Measurements from ENCODE around the gene STON1.
A peak's percentile ranks its signal among the peaks of the same experiment; 100 is the strongest.
"Not testable (repeated sequence)": the region's sequence is repeated elsewhere in the genome, so short reads cannot be mapped to it uniquely, and the experiment has no call there.

The STON1 gene

DNA sequence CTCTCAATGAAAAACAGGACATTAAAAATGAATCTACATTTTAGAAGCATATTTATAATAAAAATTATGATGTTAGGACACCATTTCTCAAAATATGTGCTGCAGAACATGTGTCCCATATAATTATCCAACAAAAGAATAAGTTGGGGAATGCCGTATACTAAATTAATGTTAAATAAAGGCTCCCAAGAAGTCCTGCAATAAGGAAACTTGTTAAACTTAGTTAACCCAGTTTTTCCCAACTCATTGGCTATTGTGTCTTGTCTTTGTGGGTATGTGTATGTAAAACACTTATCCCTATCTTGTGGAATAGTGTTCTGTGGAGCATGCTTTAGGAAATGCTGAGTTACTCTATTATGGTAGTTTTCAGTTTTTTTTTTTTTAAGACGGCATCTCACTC is 62.1 kb downstream of the STON1 start:
- TF ChIP-seq ZC3H10 (CRISPR knock-in tag; IDR thresholded peaks at IDR 0.05), result no peak
- no peak for TF ChIP-seq ZNF70 (CRISPR knock-in tag; IDR thresholded peaks at IDR 0.05)
- no peak for TF ChIP-seq TOX (CRISPR knock-in tag; IDR thresholded peaks at IDR 0.05; ENCODE audit: borderline replicate concordance)
- no peak for TF ChIP-seq CSDC2 (CRISPR knock-in tag; IDR thresholded peaks at IDR 0.05)
- TF ChIP-seq ISL1 (CRISPR knock-in tag; IDR thresholded peaks at IDR 0.05), result no peak
- TF ChIP-seq ZNF565 (CRISPR knock-in tag; conservative IDR thresholded peaks at IDR 0.05; ENCODE audit: low read depth), result no peak
- no peak for TF ChIP-seq ZFP3 (CRISPR knock-in tag; IDR thresholded peaks at IDR 0.05)
- no peak for TF ChIP-seq TCF4 (CRISPR knock-in tag; IDR thresholded peaks at IDR 0.05; ENCODE audit: borderline replicate concordance)
- TF ChIP-seq SNAI2 (CRISPR knock-in tag; IDR thresholded peaks at IDR 0.05), result no peak
- TF ChIP-seq, protein P1, sequence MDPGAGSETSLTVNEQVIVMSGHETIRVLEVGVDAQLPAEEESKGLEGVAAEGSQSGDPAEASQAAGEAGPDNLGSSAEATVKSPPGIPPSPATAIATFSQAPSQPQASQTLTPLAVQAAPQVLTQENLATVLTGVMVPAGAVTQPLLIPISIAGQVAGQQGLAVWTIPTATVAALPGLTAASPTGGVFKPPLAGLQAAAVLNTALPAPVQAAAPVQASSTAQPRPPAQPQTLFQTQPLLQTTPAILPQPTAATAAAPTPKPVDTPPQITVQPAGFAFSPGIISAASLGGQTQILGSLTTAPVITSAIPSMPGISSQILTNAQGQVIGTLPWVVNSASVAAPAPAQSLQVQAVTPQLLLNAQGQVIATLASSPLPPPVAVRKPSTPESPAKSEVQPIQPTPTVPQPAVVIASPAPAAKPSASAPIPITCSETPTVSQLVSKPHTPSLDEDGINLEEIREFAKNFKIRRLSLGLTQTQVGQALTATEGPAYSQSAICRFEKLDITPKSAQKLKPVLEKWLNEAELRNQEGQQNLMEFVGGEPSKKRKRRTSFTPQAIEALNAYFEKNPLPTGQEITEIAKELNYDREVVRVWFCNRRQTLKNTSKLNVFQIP (CRISPR knock-in tag; IDR thresholded peaks at IDR 0.05; ENCODE audit: borderline replicate concordance, low read depth), result no peak
- TF ChIP-seq GLIS3 (CRISPR knock-in tag; IDR thresholded peaks at IDR 0.05), result no peak
- no peak for ATAC-seq

DNA sequence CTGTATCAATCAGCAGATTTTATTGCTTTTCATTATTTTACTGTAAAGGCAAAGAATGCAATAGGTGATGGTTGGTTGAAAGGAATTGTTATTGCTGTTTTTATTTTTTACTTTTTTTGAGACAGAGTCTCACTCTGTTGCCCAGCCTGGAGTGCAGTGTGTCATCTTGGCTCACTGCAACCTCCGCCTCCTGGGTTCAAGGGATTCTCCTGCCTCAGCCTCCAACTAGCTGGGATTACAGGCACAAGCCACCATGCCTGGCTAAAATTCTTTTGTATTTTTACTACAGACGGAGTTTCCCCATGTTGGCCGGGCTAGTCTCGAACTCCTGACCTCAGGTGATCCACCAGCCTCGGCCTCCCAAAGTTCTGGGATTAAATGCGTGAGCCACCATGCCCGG is 66.8 kb downstream of the STON1 start:
- ATAC-seq, result not testable (repeated sequence)

DNA sequence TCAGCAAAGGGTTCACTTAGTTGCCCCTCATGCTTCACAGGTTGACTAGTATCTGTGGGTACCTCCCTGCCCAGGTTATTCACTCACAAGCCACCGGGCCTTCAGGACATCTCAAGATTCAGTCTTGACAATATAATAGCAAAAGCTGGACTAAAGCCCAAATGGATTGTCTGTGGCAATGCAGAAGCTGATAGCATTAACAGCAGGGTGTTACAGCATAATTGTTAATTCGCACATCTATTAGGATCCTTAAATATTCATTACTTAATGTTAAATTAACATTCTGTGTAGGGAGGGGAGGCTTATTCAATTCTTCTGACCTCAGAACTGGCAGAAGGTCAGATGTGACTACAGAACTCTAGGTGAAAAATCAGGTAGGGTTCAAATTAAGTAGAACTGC is 67.5 kb downstream of the STON1 start:
- TF ChIP-seq TOX (CRISPR knock-in tag; IDR thresholded peaks at IDR 0.05; ENCODE audit: borderline replicate concordance) (no peak), CSDC2 (CRISPR knock-in tag; IDR thresholded peaks at IDR 0.05) (no peak), ZFP3 (CRISPR knock-in tag; IDR thresholded peaks at IDR 0.05) (no peak), OSR1 (CRISPR knock-in tag; IDR thresholded peaks at IDR 0.05) (no peak), ISL1 (CRISPR knock-in tag; IDR thresholded peaks at IDR 0.05) (no peak), TCF4 (CRISPR knock-in tag; IDR thresholded peaks at IDR 0.05; ENCODE audit: borderline replicate concordance) (no peak), ZNF565 (CRISPR knock-in tag; conservative IDR thresholded peaks at IDR 0.05; ENCODE audit: low read depth) (no peak), ZC3H10 (CRISPR knock-in tag; IDR thresholded peaks at IDR 0.05) (no peak)
- TF ChIP-seq, protein P2, sequence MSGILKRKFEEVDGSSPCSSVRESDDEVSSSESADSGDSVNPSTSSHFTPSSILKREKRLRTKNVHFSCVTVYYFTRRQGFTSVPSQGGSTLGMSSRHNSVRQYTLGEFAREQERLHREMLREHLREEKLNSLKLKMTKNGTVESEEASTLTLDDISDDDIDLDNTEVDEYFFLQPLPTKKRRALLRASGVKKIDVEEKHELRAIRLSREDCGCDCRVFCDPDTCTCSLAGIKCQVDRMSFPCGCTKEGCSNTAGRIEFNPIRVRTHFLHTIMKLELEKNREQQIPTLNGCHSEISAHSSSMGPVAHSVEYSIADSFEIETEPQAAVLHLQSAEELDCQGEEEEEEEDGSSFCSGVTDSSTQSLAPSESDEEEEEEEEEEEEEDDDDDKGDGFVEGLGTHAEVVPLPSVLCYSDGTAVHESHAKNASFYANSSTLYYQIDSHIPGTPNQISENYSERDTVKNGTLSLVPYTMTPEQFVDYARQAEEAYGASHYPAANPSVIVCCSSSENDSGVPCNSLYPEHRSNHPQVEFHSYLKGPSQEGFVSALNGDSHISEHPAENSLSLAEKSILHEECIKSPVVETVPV (CRISPR knock-in tag; IDR thresholded peaks at IDR 0.05), result no peak

DNA sequence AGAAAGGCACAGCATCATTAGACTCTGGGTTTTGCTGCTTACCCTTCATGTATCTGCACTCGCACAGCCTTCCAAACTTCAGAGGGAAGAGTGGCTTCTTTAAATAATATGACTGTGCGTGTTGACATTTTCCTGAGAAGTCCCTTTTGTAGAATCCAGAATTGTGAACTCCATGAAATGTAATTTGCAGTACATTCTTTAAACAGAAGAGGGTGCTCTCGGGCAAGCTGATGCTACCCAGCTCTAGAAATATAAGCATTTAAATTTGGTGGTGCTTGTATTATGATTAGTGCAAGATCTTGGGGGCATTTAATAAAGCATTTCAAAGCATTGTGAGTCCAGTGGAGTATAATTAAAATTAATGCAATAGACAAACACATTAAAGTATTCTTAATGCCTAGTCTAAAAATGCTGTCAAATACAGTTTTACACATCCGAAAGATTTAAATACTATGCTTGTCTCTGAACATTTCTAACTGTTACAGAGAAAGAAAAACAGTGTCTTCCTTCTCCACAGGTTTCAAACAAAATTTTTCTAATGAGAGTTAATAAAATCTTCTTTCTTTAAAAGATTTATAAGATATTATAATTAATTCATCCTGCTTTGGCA is 70.4 kb downstream of the STON1 start:
- no peak for TF ChIP-seq SNAI2 (CRISPR knock-in tag; IDR thresholded peaks at IDR 0.05)
- TF ChIP-seq TOX (CRISPR knock-in tag; IDR thresholded peaks at IDR 0.05; ENCODE audit: borderline replicate concordance), result no peak
- no peak for TF ChIP-seq RARB (CRISPR knock-in tag; IDR thresholded peaks at IDR 0.05)
- TF ChIP-seq ZFP3 (CRISPR knock-in tag; IDR thresholded peaks at IDR 0.05), result no peak
- no peak for TF ChIP-seq ZNF8 (CRISPR knock-in tag; IDR thresholded peaks at IDR 0.05)
- TF ChIP-seq BACH2 (CRISPR knock-in tag; IDR thresholded peaks at IDR 0.05; ENCODE audit: borderline replicate concordance), result no peak
- no peak for TF ChIP-seq ARNTL (CRISPR knock-in tag; IDR thresholded peaks at IDR 0.05; ENCODE audit: borderline replicate concordance, low read depth)
- TF ChIP-seq, protein P3, sequence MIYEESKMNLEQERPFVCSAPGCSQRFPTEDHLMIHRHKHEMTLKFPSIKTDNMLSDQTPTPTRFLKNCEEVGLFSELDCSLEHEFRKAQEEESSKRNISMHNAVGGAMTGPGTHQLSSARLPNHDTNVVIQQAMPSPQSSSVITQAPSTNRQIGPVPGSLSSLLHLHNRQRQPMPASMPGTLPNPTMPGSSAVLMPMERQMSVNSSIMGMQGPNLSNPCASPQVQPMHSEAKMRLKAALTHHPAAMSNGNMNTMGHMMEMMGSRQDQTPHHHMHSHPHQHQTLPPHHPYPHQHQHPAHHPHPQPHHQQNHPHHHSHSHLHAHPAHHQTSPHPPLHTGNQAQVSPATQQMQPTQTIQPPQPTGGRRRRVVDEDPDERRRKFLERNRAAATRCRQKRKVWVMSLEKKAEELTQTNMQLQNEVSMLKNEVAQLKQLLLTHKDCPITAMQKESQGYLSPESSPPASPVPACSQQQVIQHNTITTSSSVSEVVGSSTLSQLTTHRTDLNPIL (CRISPR knock-in tag; IDR thresholded peaks at IDR 0.05; ENCODE audit: low read depth), result no peak
- TF ChIP-seq PPARA (CRISPR knock-in tag; IDR thresholded peaks at IDR 0.05; ENCODE audit: borderline replicate concordance), result no peak
- TF ChIP-seq ZFP30 (CRISPR knock-in tag; IDR thresholded peaks at IDR 0.05), result no peak
- peak; percentile 80 for ATAC-seq

More for the DNA sequence above, 67.5 kb downstream of the STON1 start:
- ATAC-seq, result no peak

DNA sequence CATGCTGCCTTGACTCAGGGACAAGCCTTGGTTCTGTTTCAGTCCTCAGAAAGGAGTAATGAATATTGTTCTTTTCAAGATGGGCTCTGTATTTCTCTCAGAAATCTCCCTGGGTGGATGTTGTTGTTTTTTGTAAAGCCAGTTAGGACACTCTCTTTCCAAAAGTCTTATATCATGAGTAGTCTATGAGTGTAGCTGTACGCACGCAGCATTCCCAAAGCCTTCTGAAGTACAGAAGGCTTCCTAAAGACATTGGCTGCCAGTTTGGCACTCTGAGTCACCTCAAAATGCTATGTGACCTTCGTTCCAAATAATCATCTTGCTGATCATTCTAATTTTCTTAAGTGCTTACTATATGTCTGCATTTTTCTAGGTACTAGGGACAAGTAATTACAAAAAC is 71.0 kb downstream of the STON1 start:
- TF ChIP-seq ESRRG (CRISPR knock-in tag; IDR thresholded peaks at IDR 0.05) (no peak), ZFP3 (CRISPR knock-in tag; IDR thresholded peaks at IDR 0.05) (no peak), SNAI2 (CRISPR knock-in tag; IDR thresholded peaks at IDR 0.05) (no peak), RARB (CRISPR knock-in tag; IDR thresholded peaks at IDR 0.05) (no peak), TOX (CRISPR knock-in tag; IDR thresholded peaks at IDR 0.05; ENCODE audit: borderline replicate concordance) (no peak), ZC3H10 (CRISPR knock-in tag; IDR thresholded peaks at IDR 0.05) (no peak), ZNF70 (CRISPR knock-in tag; IDR thresholded peaks at IDR 0.05) (no peak), BACH2 (CRISPR knock-in tag; IDR thresholded peaks at IDR 0.05; ENCODE audit: borderline replicate concordance) (no peak), ARNTL (CRISPR knock-in tag; IDR thresholded peaks at IDR 0.05; ENCODE audit: borderline replicate concordance, low read depth) (no peak), ZNF8 (CRISPR knock-in tag; IDR thresholded peaks at IDR 0.05) (no peak), GLIS3 (CRISPR knock-in tag; IDR thresholded peaks at IDR 0.05) (no peak), OSR1 (CRISPR knock-in tag; IDR thresholded peaks at IDR 0.05) (no peak)
- TF ChIP-seq, protein P1 (CRISPR knock-in tag; IDR thresholded peaks at IDR 0.05; ENCODE audit: borderline replicate concordance, low read depth), result no peak
- TF ChIP-seq, protein P4, sequence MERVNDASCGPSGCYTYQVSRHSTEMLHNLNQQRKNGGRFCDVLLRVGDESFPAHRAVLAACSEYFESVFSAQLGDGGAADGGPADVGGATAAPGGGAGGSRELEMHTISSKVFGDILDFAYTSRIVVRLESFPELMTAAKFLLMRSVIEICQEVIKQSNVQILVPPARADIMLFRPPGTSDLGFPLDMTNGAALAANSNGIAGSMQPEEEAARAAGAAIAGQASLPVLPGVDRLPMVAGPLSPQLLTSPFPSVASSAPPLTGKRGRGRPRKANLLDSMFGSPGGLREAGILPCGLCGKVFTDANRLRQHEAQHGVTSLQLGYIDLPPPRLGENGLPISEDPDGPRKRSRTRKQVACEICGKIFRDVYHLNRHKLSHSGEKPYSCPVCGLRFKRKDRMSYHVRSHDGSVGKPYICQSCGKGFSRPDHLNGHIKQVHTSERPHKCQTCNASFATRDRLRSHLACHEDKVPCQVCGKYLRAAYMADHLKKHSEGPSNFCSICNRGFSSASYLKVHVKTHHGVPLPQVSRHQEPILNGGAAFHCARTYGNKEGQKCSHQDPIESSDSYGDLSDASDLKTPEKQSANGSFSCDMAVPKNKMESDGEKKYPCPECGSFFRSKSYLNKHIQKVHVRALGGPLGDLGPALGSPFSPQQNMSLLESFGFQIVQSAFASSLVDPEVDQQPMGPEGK (CRISPR knock-in tag; IDR thresholded peaks at IDR 0.05; ENCODE audit: borderline replicate concordance), result no peak
- TF ChIP-seq, protein P3 (CRISPR knock-in tag; IDR thresholded peaks at IDR 0.05; ENCODE audit: low read depth), result no peak
- no peak for ATAC-seq

All from SK-N-SH treated with all-trans-retinoic acid at 6 μM for 48 hours (cell line).